Fibroblast of lung (primary cell): ENCODE results near the gene SF3A2.

Source experiments
- CTCF ChIP-seq, 2 donors: IDR thresholded peaks in 1 of 2; conservative IDR thresholded peaks in 1 of 2; 1 replicate in 1 of 2; 2 replicates in 1 of 2; pipeline ENCODE4 v1.5.1; 2011 to 2012; ENCODE audit warnings: low read length in 2 of 2, control low read depth in 1 of 2, inconsistent platforms in 1 of 2, low read depth in 1 of 2, mild to moderate bottlenecking in 1 of 2
- EZH2 ChIP-seq: IDR thresholded peaks from 2 replicates; pipeline ENCODE4 v1.5.1; 2012; ENCODE audit warnings: low read length, control low read depth, mild to moderate bottlenecking; ENCODE audit errors: missing control alignments

DNA sequence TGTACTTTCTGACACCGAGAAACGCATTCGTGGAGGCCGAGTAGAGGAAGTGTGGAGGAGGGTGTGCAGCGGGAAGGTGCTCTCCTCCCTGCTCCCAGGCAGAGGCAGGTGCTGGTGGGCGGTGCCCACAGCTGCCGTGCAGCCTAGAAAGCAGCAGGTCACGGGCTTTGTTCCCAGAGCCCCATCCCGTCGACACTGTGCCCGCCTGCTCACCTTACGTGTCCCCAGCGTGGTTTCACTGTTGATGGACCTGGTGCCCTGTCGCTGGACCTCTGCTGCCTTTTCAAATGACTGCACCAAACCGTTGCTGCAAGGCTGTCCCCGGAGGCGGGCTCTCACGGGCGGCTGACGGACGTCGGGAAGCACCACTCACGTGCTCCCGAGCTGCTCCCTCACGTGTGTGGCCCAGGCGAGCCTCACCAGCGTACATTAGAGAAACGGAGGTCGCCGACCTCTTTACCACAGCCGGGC is 21.3 kb upstream of the SF3A2 start:
- TF ChIP-seq CTCF (conservative IDR thresholded peaks at IDR 0.05 in 1 of 2, IDR thresholded peaks at IDR 0.05 in 1 of 2; ENCODE audit: low read depth in 1 of 2, low read length in 2 of 2), result no peak
- TF ChIP-seq EZH2, result no peak
